H9 (cell line): ENCODE measurements around the gene NDUFA11. TPM values are rescaled to one million over a fixed set of nuclear protein-coding genes. Genes with fewer than 3 reads are reported as not detected.

ENCODE experiments used
- DNase-seq: peaks from one replicate; pipeline ENCODE4 v3.0.0-alpha.2; 2017
- H2AFZ ChIP-seq: one replicate; pipeline ENCODE4 v1.6.1; 2013; ENCODE audit warnings: mild to moderate bottlenecking, low read length, control low read depth, moderate library complexity
- H2AK5ac ChIP-seq: 2 replicates; pipeline ENCODE4 v1.6.1; 2013; ENCODE audit warnings: low read length, control low read depth, mixed read lengths; ENCODE audit not compliant: insufficient read length
- H2BK120ac ChIP-seq: one replicate; pipeline ENCODE4 v1.6.1; 2013; ENCODE audit warnings: low read depth, mild to moderate bottlenecking, low read length, control low read depth, inconsistent platforms; ENCODE audit not compliant: poor library complexity, severe bottlenecking
- H2BK12ac ChIP-seq: 2 replicates; pipeline ENCODE4 v1.6.1; 2013; ENCODE audit warnings: low read length, control low read depth, mixed read lengths, low read depth; ENCODE audit not compliant: insufficient read length
- H2BK15ac ChIP-seq: 2 replicates; pipeline ENCODE4 v1.6.1; 2013; ENCODE audit warnings: low read depth, low read length, control low read depth
- H2BK20ac ChIP-seq: one replicate; pipeline ENCODE4 v1.6.1; 2013; ENCODE audit warnings: low read depth, mild to moderate bottlenecking, low read length, control low read depth, inconsistent platforms; ENCODE audit not compliant: poor library complexity, severe bottlenecking
- H2BK5ac ChIP-seq: 2 replicates; pipeline ENCODE4 v1.6.1; 2013; ENCODE audit warnings: low read length, control low read depth, mixed read lengths; ENCODE audit not compliant: insufficient read length
- H3K14ac ChIP-seq: 2 replicates; pipeline ENCODE4 v1.6.1; 2013; ENCODE audit warnings: low read length, control low read depth; ENCODE audit not compliant: insufficient read depth
- H3K18ac ChIP-seq: 2 replicates; pipeline ENCODE4 v1.6.1; 2013; ENCODE audit warnings: low read depth, mild to moderate bottlenecking, mixed read lengths, low read length, control low read depth; ENCODE audit not compliant: insufficient read length
- H3K23ac ChIP-seq: 2 replicates; pipeline ENCODE4 v1.6.1; 2013; ENCODE audit warnings: low read length, control low read depth, mixed read lengths, low read depth; ENCODE audit not compliant: insufficient read length
- H3K23me2 ChIP-seq: 2 replicates; pipeline ENCODE4 v1.6.1; 2013; ENCODE audit warnings: low read depth, mild to moderate bottlenecking, mixed read lengths, low read length, control low read depth; ENCODE audit not compliant: insufficient read length, poor library complexity, severe bottlenecking
- H3K27ac ChIP-seq: 2 replicates; pipeline ENCODE4 v1.5.1; 2013; ENCODE audit warnings: low read length, control low read depth, mixed read lengths, low read depth; ENCODE audit not compliant: insufficient read length
- H3K27me3 ChIP-seq: 2 replicates; pipeline ENCODE4 v1.6.1; 2013; ENCODE audit warnings: low read length, control low read depth, inconsistent platforms; ENCODE audit not compliant: insufficient read depth
- H3K4ac ChIP-seq: 2 replicates; pipeline ENCODE4 v1.6.1; 2013; ENCODE audit warnings: low read depth, mild to moderate bottlenecking, control low read depth, inconsistent platforms, low read length, moderate library complexity
- H3K4me1 ChIP-seq: 2 replicates; pipeline ENCODE4 v1.6.1; 2013; ENCODE audit warnings: low read length, control low read depth, inconsistent platforms; ENCODE audit not compliant: insufficient read depth
- H3K4me2 ChIP-seq: 2 replicates; pipeline ENCODE4 v1.6.1; 2013; ENCODE audit warnings: low read length, control low read depth, mixed read lengths; ENCODE audit not compliant: insufficient read length, insufficient read depth
- H3K56ac ChIP-seq: 2 replicates; pipeline ENCODE4 v1.6.1; 2013; ENCODE audit warnings: low read depth, mild to moderate bottlenecking, mixed read lengths, low read length, control low read depth; ENCODE audit not compliant: insufficient read length
- H3K79me1 ChIP-seq: 2 replicates; pipeline ENCODE4 v1.6.1; 2013; ENCODE audit warnings: low read depth, mild to moderate bottlenecking, moderate library complexity, low read length, control low read depth, inconsistent platforms; ENCODE audit not compliant: insufficient read depth, poor library complexity, severe bottlenecking
- H3K79me2 ChIP-seq: 2 replicates; pipeline ENCODE4 v1.6.1; 2013; ENCODE audit warnings: low read length, control low read depth, inconsistent platforms; ENCODE audit not compliant: insufficient read depth
- H3K9ac ChIP-seq: 2 replicates; pipeline ENCODE4 v1.6.1; 2013; ENCODE audit warnings: low read length, control low read depth, mixed read lengths; ENCODE audit not compliant: insufficient read length; ENCODE audit errors: extremely low read depth
- H3K9me3 ChIP-seq: one replicate; pipeline ENCODE4 v1.6.1; 2013; ENCODE audit warnings: low read depth, low read length, inconsistent platforms; ENCODE audit not compliant: control insufficient read depth
- H3T11ph ChIP-seq: one replicate; pipeline ENCODE4 v1.6.1; 2013; ENCODE audit warnings: mild to moderate bottlenecking, low read length, control low read depth, inconsistent platforms
- H4K20me1 ChIP-seq: one replicate; pipeline ENCODE4 v1.6.1; 2013; ENCODE audit not compliant: control insufficient read depth, insufficient read length, insufficient read depth
- H4K5ac ChIP-seq: 2 replicates; pipeline ENCODE4 v1.6.1; 2013; ENCODE audit warnings: low read depth, mild to moderate bottlenecking, mixed read lengths, low read length, control low read depth; ENCODE audit not compliant: insufficient read length
- H4K8ac ChIP-seq: replicated peaks from 2 replicates; pipeline ENCODE4 v1.6.1; 2013; ENCODE audit warnings: low read length, control low read depth, mixed read lengths, low read depth; ENCODE audit not compliant: insufficient read length
- H4K91ac ChIP-seq: 2 replicates; pipeline ENCODE4 v1.6.1; 2013; ENCODE audit warnings: low read depth, mild to moderate bottlenecking, moderate library complexity, mixed read lengths, low read length, control low read depth; ENCODE audit not compliant: insufficient read length
- H3K27ac Mint-ChIP-seq, 3 experiments: 2 replicates in 2 of 3; 3 replicates in 1 of 3; pipeline ENCODE4 v1.8.0; 2020 to 2021; ENCODE audit warnings: mixed read lengths in 3 of 3, mild to moderate bottlenecking in 1 of 3, moderate library complexity in 1 of 3
- H3K27me3 Mint-ChIP-seq: 2 replicates; pipeline ENCODE4 v1.8.0; 2021; ENCODE audit warnings: low read depth, mild to moderate bottlenecking, moderate library complexity, mixed read lengths
- H3K36me3 Mint-ChIP-seq, 3 experiments: 2 replicates in 2 of 3; 3 replicates in 1 of 3; pipeline ENCODE4 v1.8.0; 2020 to 2021; ENCODE audit warnings: low read depth in 3 of 3, mixed read lengths in 3 of 3; ENCODE audit not compliant: insufficient read depth in 1 of 3
- H3K4me1 Mint-ChIP-seq, 2 experiments: 2 replicates each; pipeline ENCODE4 v1.8.0; 2020; ENCODE audit warnings: mixed read lengths in 2 of 2
- H3K4me3 Mint-ChIP-seq, 2 experiments: 2 replicates in 1 of 2; 3 replicates in 1 of 2; pipeline ENCODE4 v1.8.0; 2020 to 2021; ENCODE audit warnings: mild to moderate bottlenecking in 2 of 2, mixed read lengths in 2 of 2, moderate library complexity in 1 of 2
- H3K9me3 Mint-ChIP-seq, 2 experiments: 2 replicates in 1 of 2; 3 replicates in 1 of 2; pipeline ENCODE4 v1.8.0; 2020; ENCODE audit warnings: mild to moderate bottlenecking in 2 of 2, mixed read lengths in 2 of 2, moderate library complexity in 1 of 2
- WGBS: extraction: QIAGEN DNeasy Blood & Tissue Kit; methylation state at CpG from one replicate; pipeline ENCODE4 v1.1.7; 2013; ENCODE audit warnings: missing lambda C conversion rate, low lambda C conversion rate, mixed read lengths; ENCODE audit not compliant: insufficient read length; ENCODE audit errors: extremely low coverage; 5-methylcytosine and 5-hydroxymethylcytosine counted together
- total RNA-seq: library from RNA; stranded (reverse); gene quantifications from 2 replicates; pipeline ENCODE4 v1.2.1, GENCODE V29; 2021
- TF ChIP-seq, protein P1 (sequence below): fragments of 200-600 bp; sonication (generic); conservative IDR thresholded peaks from 3 replicates; pipeline ENCODE4 v1.8.0; 2021; ENCODE audit warnings: antibody characterized with exemption, mild to moderate bottlenecking

The NDUFA11 gene
- total RNA-seq, 1 experiment from 2014 or later: 282 TPM

DNA sequence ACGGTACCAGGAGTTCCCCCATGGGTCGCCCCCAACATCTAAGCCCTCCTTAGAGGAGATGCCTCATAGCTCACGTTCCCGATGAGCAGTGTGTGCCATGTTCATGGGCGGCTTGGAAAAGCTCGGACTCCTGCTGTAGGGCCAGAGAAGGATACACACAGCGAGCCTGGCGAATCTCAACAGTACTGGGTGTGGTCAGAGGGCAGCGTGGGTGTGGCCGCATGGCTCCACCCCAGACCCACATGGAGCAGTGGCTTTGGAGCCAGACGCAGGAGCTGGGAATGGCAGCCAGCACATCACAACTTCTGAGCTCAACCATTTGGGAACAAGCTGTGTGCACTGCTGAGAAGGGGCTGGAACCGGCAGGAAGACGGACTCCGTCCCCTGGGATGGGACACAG is 26.0 kb upstream of the NDUFA11 start:
- H3K4me2 ChIP-seq: no peak overlapping the region
- H2BK120ac ChIP-seq: no peak overlapping the region
- H3K14ac ChIP-seq: no peak overlapping the region
- H3K9me3 ChIP-seq: no peaks in the 10 kb centered on the region
- no peak overlapping the region for H3K56ac ChIP-seq
- H3K4me3 Mint-ChIP-seq: no peak overlapping the region
- no peaks in the 10 kb centered on the region for H3K27me3 ChIP-seq
- WGBS: no CpG with 5 or more reads among the region's 14 CpGs
- H3K9me3 Mint-ChIP-seq: no peaks in the 10 kb centered on the region
- no peaks in the 10 kb centered on the region; the same call in 1 of the 2 replicates for H3K27me3 Mint-ChIP-seq
- H2BK15ac ChIP-seq: no peak overlapping the region
- H4K91ac ChIP-seq: no peak overlapping the region
- H4K8ac ChIP-seq: no peak overlapping the region
- no peak overlapping the region for H3K4ac ChIP-seq
- H2BK5ac ChIP-seq: no peak overlapping the region
- no peaks in the 10 kb centered on the region for H3K79me1 ChIP-seq
- H2BK20ac ChIP-seq: no peak overlapping the region
- DNase-seq: no peak
- H2AFZ ChIP-seq: no peak overlapping the region
- no peaks in the 10 kb centered on the region for H3K4me1 ChIP-seq
- H3K27ac ChIP-seq: no peak overlapping the region
- no peak overlapping the region for H2BK12ac ChIP-seq
- no peak overlapping the region for H3K18ac ChIP-seq
- H3K23ac ChIP-seq: no peak overlapping the region
- no peaks in the 10 kb centered on the region for H3K79me2 ChIP-seq
- H3T11ph ChIP-seq: no peak overlapping the region
- no peaks in the 10 kb centered on the region for H4K20me1 ChIP-seq
- H3K23me2 ChIP-seq: no peaks in the 10 kb centered on the region
- H3K9ac ChIP-seq: no peak overlapping the region
- no peak overlapping the region for H4K5ac ChIP-seq
- H3K36me3 Mint-ChIP-seq: peaks cover 25 to 76% (median 74%) of the 10 kb centered on the region in 3 experiments
- no peak overlapping the region for H2AK5ac ChIP-seq
- H3K27ac Mint-ChIP-seq: no peak overlapping the region; a peak in 1 of 7 replicates
- TF ChIP-seq, protein P1, sequence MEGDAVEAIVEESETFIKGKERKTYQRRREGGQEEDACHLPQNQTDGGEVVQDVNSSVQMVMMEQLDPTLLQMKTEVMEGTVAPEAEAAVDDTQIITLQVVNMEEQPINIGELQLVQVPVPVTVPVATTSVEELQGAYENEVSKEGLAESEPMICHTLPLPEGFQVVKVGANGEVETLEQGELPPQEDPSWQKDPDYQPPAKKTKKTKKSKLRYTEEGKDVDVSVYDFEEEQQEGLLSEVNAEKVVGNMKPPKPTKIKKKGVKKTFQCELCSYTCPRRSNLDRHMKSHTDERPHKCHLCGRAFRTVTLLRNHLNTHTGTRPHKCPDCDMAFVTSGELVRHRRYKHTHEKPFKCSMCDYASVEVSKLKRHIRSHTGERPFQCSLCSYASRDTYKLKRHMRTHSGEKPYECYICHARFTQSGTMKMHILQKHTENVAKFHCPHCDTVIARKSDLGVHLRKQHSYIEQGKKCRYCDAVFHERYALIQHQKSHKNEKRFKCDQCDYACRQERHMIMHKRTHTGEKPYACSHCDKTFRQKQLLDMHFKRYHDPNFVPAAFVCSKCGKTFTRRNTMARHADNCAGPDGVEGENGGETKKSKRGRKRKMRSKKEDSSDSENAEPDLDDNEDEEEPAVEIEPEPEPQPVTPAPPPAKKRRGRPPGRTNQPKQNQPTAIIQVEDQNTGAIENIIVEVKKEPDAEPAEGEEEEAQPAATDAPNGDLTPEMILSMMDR: no peak
- peaks cover 0 to 5% of the 10 kb centered on the region in 2 experiments; a peak in 1 of 4 replicates for H3K4me1 Mint-ChIP-seq
